NCI-H2196 treated with DMSO at 0.1 percent for 48 hours (cell line): ENCODE results near the gene FOXL1.

Source experiments
- DNase-seq: peaks from one replicate; lab custom pipeline; 2025; ENCODE audit not compliant: unreplicated experiment; lab: John Stamatoyannopoulos, UW

Gene FOXL1

DNA sequence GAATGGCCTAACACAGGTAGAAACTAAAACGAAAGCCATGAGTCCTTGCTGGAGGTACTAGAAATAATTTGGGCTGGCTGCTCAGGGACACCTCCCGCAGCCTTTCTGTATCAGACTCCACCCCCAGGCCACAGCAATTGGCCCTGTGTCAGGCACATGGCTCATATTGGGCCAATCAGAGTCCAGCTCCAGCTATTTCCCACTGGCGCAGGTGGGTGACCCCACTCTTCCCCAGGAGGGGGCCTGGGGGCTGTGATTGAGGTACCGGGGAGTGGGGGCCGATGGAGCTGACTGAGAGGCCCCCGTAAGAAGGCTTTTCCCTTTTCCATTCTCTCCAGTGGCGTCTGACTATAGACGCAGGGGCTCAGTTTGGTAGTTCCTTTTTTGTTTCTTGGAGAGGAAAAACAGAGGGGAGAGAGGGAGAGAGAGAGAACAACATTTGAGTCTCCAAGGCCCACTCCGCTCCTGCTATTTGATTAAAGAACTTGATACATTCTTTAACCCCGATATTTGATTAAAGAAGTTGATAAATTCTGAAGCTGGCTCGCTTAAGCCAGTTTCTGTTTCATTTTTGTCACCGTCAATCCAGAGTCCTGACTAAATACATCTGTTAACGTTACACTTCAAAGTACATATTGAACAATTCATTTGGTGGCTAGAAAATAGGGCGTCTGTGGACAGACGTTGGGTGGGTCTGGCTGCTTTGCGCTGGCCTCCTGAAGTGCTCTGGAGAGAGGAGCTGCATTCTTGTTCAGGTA lies 26.3 kb downstream of the FOXL1 start:
- no peak for DNase-seq

DNA sequence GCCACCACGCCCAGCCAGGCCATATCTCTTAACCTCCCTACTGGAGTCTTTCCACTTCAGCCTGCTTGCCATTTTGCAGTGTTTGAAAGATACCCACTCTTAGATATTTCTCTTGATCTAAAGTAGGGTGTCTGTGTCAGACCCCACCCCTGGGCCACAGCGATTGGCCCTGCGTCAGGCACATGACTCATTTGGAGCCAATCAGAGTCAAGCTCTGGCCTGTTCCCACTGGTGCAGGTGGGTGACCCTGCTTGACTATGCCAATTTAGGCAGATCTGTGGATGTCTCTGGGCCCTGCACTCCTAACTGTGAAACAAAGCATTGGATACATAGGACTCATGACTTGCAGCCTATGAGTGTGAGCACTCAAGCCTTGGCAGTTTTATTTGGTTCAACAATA lies 27.6 kb downstream of the FOXL1 start:
- DNase-seq = no peak

DNA sequence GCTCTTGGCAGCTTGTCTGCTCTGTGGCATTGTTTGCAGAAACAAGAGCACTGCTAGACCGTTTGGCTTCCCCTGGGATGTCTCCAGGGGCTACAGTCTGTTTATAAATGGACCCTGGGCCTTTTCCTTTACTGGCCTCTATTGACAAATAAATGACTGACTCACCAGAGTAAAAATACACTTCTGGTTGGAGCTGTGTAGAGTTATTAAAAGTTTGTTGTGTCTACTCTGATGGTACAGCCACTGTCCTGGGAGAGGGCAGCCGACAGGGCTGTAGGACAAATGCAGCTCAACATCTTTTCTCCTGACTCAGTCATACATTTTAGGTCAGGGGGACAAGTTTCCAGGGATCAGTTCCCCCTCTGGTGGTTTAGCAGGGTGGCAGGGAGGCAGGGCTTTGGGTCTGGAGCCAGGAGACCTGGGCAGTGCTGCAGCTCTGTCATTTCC lies 30.0 kb downstream of the FOXL1 start:
- DNase-seq = no peak

DNA sequence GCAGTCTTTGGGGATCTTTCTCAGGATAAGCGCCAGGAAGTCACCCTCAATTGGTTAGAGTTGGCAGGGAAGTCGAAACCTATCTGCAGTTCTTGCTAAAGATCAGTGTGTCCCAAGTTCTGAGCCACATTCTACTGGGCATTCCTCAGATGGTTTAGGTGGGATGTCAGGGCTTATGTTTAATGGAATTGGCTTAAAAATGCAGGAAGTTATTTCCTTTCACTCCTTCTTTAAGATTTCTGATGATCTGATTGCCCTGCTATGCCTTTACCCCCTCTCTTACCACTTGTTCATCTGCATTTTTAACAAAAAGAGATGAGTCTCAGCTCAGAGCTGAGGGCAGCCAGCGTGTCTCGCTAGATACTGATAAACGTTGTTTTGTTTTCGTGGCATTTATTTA lies 30.8 kb downstream of the FOXL1 start:
- DNase-seq = no peak

DNA sequence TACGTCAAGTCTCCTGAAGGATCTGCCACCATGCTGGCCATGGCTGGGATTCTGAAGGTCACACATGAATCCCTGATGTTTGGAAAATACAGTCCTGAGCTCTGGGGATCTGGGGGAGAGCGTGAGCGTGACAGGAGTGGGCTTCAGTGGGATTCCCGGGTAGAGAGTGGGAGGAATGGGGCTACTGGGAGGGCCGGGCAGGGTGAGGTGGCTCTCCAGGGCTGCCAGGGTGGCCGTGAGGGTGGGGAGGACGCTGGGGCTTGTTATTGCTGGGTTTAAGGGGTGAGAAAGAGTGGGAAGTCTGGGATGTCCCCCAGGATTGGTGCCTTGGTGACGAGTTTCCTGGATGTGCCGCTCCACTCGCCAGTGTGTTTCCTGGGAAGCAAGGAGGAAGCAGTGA lies 31.3 kb downstream of the FOXL1 start:
- DNase-seq = no peak

DNA sequence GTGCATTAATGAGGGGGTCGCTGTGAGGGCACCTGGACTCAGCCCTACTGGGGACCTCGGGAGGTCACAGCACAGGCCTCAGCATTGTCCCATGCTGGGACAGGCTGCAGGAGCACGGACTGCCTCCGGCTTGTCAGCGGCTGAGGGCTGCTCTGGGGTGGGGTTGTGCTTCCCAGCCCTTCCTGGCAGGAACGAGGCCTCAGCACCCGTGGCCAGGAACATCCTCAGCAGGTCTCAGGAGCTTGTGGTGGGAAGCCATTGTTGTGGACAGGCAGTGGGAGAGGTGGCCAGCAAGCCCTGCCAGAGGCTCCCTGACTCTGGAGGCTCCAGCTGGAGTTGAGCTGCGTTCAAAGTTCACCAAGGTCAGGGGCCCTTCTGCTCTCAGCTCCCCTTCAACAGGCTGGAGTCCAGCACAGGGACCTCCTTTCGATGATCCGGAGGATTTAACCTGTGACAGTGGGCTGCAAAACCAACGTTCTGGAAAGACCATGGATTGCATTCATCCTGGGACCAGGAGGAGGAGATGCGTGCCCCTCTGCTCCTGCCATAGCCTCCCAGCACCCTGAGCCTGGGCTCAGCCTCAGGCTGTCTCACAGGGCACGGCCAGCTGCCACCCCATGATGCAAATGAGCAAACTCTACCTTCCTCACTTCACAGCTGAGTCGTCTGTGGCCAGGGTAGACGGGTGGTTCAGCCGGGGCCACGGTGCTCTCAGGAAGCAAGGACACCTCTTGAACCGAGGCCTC lies 32.6 kb downstream of the FOXL1 start:
- no peak for DNase-seq

DNA sequence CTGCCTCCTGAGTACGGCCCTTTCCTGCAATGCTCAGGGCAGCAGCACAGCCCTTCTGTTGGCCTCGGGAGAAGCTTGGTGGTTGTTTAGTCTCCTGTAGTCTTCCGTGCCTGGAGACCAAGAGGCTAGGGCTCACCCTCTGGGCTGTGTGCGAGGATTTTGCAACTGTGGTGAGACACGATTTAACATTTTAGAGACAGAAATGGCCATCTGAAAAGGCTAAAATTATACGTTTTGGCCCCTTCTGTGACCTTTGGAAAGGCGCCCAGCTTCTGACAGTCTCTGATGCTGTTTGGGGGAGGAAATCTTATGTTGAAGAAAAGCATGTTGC lies 33.1 kb downstream of the FOXL1 start:
- no peak for DNase-seq

DNA sequence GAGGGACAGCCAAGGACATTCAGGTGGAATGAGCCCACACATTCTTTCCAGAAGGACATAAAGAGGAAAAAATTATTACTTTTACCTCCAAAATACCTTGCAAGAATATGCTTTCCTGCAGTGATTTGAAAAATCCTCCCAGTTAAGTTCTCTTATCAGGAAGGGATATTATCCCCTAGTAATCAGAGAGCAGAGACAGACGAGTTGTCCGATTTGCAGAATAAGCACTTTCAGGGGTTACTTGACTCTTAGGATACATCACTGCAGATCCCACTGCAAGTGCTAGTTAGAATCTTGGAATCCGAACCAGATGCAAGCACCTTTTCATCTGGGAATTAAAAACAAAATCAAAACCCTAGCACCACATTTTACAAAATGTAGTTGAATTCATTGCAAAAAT lies 33.6 kb downstream of the FOXL1 start:
- DNase-seq = no peak

DNA sequence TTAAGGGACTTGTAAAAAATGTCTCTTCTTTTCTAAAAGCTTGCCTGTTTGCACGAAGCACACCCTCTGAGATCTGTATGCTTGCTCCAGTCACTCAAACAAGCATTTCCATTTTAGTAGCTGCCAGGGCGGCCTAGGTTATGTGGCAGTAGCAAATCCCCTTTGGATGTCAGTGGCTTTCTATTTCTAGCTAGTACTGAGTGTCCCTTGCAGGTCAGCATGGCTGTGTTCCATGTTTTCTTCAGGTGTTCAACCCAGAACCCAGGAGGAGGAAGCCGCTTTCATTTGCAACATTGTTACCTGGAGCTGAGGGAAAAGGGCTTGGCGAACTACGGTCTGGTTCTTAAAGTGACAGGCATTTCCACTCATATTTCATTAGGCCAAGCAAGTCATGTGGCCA lies 36.4 kb downstream of the FOXL1 start:
- DNase-seq = no peak

DNA sequence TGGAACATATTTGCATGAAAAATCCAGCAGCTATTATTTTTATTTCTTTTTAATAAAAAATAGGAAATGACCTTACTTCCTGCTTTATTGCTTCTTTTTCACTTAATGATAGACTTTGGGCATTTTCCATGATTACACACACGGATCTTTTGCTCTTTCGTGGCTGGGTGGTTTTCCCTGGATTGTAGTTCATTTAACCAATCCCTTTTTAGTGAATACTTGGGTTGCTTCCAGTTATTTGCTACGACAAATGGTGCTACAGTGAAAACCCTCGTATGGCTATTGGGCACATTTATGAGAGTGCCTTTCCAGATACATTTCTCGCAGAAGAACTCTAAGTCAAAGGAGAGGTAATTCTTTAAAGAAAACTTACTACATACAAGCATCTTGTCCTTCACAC lies 38.6 kb downstream of the FOXL1 start:
- no peak for DNase-seq

DNA sequence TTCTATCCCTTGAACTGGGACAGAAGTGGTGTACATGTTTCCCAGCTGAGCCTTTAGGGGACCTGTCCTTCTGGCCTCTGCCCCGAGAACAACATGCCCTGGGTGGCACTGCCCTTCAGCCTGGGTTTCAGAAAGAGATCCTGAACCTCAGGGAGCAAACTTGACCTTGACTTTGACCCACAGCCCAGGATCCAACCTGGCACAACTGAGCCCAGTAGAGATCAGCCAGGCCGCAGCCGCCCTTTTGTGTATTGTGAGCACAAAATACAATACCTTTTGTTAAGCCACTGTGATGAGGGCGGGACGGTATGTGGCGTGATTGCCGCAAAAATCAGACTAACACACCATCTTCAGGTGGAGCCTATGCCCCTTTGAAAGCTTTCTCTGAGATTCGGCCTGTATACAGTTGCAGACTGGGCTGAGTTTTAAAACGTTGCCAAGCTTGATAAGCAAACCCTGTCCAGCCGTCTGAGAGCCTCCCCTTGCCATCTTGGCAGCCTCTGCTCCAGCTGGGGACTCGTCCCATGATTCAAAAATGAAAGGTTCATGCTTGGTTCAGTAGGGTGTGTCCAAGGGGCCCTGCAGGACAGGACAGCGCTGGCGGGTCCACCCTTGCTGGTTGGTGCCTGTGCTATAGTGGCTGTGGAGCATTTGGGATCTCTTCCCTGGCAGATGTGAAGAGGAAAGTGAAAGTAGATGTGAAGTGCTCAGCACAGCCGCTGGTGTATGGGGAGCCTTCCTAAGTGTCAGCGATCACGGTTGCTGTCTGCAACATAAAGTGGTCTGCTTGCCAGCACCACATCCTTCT lies 40.3 kb downstream of the FOXL1 start:
- no peak for DNase-seq

DNA sequence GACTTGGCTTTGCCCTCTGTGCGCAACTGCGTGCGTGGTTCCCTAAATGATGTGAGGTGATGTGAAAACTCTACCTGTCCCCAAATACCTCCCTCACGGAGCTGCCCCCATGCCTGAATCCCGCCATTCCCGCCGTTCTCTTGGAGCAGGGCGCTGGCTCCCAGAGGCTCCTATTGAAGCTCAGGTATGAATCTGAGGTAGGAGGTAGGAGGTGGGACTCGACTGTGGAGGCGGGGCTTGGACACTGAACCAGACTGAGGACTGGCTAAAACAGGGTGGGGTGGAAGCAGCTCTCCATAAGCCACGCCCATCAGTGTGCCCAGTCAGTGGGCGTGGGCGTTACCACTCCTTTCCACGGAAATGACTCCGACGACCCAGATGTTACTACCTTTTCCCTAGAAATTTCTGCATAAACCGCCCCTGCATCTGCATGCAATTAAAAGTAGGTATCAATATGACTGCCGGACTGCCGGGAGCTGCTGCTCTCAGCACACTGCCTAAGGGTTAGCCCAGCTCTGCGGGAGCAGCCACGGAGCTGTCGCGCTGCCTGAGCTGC lies 41.0 kb downstream of the FOXL1 start:
- DNase-seq = no peak

DNA sequence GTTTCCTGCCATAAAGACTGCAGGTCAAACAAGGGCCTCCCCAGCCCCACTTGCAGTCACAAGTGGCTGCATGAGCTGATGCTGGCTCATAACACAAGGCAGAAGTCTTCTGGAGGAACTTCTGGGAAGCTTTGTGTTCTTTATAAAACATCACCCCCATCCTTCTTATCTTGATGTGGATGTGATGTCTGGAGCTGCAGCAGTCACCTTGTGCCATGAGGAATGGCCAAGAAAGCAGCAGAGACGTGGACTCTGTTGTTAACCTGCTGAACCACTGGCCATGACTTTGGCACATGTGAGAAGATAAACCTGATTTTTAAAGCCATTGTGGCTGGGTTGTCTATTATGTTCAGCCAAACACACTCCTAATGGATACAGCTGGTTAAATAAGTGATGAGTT lies 41.8 kb downstream of the FOXL1 start:
- DNase-seq = no peak

DNA sequence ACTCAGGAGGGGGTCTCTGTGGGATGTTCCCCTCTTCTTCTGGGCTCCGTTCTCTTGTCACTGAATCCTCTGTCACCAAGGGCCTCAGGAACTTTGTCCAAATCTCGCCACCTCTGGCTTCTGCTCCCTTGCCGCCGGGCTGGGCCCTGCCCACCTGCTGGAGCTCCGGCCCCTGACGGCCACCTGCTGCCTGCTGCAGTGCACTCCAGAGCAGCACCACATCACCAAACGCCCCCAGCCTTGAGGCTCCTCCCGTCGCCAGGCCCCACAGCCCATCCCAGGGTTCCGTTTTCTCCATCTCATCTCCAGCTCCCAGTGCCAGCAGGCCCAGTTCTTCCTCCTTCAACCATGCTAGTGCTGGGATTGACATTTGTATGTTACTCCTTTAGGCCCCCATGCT lies 43.6 kb downstream of the FOXL1 start:
- DNase-seq = no peak

DNA sequence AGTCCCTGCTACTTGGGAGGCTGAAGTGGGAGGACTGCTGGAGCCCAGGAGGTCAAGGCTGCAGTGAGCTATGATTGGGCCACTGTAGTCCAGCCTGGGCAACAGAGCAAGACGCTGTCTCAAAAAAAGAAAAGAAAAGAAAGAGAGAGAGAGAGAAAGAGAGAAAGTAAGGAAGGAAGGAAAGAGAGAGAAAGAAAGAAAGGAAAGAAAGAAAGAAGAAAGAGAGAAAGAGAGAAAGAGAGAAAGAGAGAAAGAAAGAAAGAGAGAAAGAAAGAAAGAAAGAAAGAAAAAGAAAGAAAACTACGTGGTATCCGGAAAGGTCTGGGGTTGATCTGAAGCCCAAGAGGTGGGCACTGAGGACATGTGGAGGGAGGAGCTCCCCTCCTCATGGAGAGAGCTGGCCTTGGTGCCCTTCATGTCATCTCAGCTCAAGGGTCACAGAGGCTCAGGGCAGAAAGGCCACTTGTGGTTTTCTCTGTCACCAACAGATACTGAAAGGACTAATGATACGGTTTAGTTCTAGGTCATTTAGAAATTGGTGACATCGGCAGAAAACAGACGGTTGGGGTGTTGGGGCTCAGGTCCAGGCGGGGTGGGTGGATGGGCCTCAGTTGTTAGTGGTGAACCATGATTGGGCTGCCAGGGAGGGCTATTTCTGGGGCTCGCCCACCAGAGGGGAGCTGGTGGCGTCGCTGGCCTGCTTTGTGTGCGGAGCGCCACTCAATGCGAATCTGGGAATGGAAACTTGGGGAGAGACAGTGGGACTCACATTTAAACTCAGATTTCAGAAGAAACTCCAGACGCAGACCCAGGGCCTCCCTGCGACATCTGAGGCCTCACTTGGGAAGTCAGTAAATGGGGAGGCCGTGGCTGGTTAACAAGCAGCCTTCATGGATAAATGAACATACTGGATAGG lies 44.6 kb downstream of the FOXL1 start:
- DNase-seq = no peak

DNA sequence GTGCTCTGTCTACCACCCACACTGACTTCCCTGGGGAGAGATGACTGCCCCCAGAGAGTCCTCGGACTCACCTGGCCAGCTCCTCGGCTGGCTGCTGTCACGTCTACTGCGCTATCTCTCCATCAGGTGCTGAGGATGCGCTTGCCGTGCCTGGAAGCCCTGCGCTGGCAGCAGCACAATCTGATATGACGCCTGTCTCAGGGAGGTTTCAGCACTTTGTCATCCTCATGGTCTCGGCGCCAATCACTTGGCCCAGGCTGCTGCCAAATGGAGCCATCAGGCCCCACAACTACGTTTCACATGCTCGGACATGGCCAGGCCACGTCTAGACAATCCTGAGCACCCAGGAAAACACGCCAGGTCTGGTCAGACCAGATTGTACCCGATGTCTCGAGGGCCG lies 46.7 kb downstream of the FOXL1 start:
- DNase-seq = no peak

DNA sequence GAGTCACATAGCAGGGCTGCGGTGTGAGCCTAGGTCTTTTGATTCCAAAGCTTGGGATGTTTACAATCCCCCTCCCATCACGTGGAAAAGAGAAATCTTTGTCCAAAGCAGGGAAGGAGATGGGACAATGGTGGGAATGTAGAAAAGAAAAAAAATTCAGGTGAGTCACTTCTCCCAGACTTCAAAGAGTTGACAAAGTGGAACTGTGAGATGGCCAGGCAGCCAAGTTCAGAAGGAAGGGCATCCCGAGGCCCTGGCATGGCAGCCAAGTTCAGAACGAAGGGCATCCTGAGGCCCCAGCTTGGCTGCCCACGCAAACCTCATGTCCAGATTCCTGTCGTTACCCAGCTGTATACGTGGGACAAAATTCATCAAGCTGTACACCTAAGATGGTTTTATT lies 47.5 kb downstream of the FOXL1 start:
- DNase-seq = no peak

DNA sequence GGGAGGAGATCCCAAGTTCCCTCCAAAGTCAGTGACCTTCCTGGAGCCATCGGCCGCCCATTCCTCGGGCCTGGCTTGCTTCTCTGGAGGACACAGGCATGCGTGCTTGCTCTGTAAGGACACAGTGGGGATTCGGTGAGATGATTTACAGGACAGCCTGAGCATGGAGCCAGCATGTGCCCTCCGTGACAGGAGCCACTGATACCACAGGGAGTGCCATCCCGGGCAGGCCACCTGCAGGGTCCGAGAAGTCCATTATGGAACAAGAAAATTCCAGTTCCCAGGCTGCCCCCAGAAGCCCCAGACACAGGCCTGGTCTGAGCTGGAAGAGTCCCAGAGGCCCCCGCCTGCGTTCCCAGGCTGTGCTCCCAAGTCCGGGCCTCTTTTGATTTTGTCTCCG lies 47.9 kb downstream of the FOXL1 start:
- DNase-seq = no peak

DNA sequence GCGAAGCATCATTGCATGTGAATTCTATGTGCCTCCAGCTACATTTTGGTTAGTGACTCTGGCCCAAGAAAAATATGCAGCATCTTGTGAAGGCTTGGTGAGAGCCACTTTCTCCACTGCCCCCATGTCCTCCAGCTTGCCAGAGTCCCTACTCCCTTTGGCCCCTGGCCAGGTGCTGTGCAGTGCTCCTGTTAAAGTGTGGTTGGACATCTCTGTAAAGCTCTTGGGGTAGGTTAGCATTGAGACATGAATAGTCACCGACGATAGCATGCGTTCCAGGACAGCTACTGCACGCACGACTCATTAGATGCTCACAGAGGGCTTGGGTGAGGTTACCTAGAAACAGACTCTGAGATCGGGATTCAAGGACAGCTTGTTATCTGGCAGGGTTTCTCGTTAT lies 48.6 kb downstream of the FOXL1 start:
- DNase-seq = no peak

DNA sequence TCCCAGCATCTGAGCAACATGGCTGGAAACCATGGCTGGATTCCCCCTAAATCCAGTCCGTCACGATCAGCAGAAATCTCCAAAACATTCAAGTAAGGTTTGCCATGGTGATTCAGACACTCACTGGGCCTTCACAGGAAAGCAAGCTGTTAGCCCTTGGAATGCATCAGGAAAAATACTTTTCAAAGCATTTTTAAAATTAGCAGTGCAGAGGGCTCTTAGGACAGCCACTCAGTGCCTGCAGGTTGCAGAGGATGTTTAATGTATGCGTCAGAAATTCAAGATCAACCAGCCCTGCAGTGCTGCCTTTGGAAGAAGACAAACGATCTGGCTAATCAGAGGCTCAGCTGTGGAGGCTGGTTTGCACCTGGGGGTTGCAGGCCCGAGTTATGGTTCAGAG lies 50.3 kb downstream of the FOXL1 start:
- no peak for DNase-seq

DNA sequence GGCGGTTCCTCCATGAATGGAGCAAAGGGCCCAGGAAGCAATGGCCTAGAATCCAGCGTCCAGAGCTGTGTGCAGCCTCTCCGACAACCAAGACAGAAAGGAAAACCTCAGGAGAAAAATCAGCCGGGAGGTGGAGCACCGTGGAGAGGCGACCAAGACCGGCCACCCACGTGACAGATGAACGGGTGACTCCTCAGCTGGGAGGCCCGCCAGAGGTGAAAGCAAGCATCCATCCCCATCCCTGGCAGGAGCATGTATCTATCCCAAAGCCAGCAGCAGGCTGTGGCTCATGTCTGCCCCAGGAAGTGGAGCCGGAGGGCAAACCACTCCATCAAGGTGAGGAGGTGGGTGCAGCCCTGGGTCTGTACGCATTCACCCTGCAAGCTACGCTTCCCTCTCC lies 52.1 kb downstream of the FOXL1 start:
- no peak for DNase-seq
